ENCODE measurements around the gene CD99L2.

CD99L2 gene

GRCh38 chrX:150849486-150849885 lies 49.0 kb downstream of the CD99L2 start:
- ChIA-PET CTCF (no interaction called here), POLR2A (ENCODE audit: low non-redundant PET) (interaction anchor here (0.6 kb wide), 1 partner anchor 48 kb away, joined by 3 read pairs; no protein-coding TSS in a partner anchor)
- no peak for TF ChIP-seq CTCF (conservative IDR thresholded peaks at IDR 0.05; ENCODE audit: low read depth)
- DNase-seq (ENCODE audit: low spot score), result no peak
- H3K27ac ChIP-seq, result no peak overlapping the region

- POLR2A ChIA-PET (ENCODE audit: low non-redundant PET), result no interaction called here
- CTCF ChIA-PET, result no interaction called here
- TF ChIP-seq CTCF (conservative IDR thresholded peaks at IDR 0.05; ENCODE audit: low read depth), result no peak
- no peak overlapping the region for H3K27ac ChIP-seq
- no peak for DNase-seq (ENCODE audit: low spot score)
Measured at GRCh38 chrX:150848914-150849365, 49.5 kb downstream of the CD99L2 start.

- POLR2A ChIA-PET (ENCODE audit: low non-redundant PET), result no interaction called here
- no peak for TF ChIP-seq CTCF (conservative IDR thresholded peaks at IDR 0.05; ENCODE audit: low read depth)
- DNase-seq (ENCODE audit: low spot score), result no peak
- H3K27ac ChIP-seq, result no peak overlapping the region
- CTCF ChIA-PET, result no interaction called here
Measured at GRCh38 chrX:150847088-150847487, 51.4 kb downstream of the CD99L2 start.

GRCh38 chrX:150846130-150846529 lies 52.3 kb downstream of the CD99L2 start:
- ChIA-PET POLR2A (ENCODE audit: low non-redundant PET) (no interaction called here), CTCF (no interaction called here)
- no peak for TF ChIP-seq CTCF (conservative IDR thresholded peaks at IDR 0.05; ENCODE audit: low read depth)

GRCh38 chrX:150845091-150845490 lies 53.4 kb downstream of the CD99L2 start:
- CTCF ChIA-PET, result no interaction called here
- DNase-seq (ENCODE audit: low spot score), result no peak
- H3K27ac ChIP-seq, result no peak overlapping the region
- TF ChIP-seq CTCF (conservative IDR thresholded peaks at IDR 0.05; ENCODE audit: low read depth), result no peak
- POLR2A ChIA-PET (ENCODE audit: low non-redundant PET), result no interaction called here

More at GRCh38 chrX:150846130-150846529, 52.3 kb downstream of the CD99L2 start:
- DNase-seq (ENCODE audit: low spot score), result no peak
- no peak overlapping the region for H3K27ac ChIP-seq

GRCh38 chrX:150844016-150844415 lies 54.5 kb downstream of the CD99L2 start:
- no peak overlapping the region for H3K27ac ChIP-seq
- ChIA-PET POLR2A (ENCODE audit: low non-redundant PET) (no interaction called here), CTCF (no interaction called here)
- DNase-seq (ENCODE audit: low spot score), result peak; percentile 73
- TF ChIP-seq CTCF (conservative IDR thresholded peaks at IDR 0.05; ENCODE audit: low read depth), result no peak

- no peak for TF ChIP-seq CTCF (conservative IDR thresholded peaks at IDR 0.05; ENCODE audit: low read depth)
- no peak overlapping the region for H3K27ac ChIP-seq
- DNase-seq (ENCODE audit: low spot score), result no peak
- ChIA-PET CTCF (no interaction called here), POLR2A (ENCODE audit: low non-redundant PET) (no interaction called here)
Measured at GRCh38 chrX:150842198-150842685, 56.2 kb downstream of the CD99L2 start.

All from RWPE1 (cell line).